Fibroblast of skin of right quadriceps (primary cell): ENCODE results near the gene TMEM201.

Source experiments
- DNase-seq: peaks from one replicate; pipeline ENCODE4 v3.0.0-alpha.2; 2013

The TMEM201 gene

GRCh38 chr1:9654834-9655723, 66.4 kb downstream of the TMEM201 start:
- DNase-seq = no peak

DNA sequence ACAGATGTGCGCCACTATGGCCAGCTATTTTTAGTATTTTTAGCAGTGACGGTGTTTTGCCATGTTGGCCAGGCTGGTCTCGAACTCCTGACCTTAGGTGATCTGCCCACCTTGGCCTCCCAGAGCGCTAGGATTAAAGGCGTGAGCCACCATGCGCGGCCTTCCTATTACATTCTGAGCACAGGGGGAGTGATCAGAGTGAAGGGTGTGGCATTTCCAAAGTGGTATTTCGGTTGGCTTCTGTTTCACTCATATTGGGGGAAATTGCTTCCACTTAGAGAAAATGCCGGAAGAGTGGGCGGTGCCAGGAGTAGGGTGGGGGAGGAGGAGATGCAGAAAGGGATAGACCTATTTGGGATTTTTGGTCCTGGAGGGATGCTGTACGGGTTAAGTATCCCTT, 67.1 kb downstream of the TMEM201 start:
- no peak for DNase-seq

- DNase-seq = no peak
These were observed 68.9 kb downstream of the TMEM201 start for GRCh38 chr1:9657521-9658032.

GRCh38 chr1:9658199-9658598, 69.5 kb downstream of the TMEM201 start:
- no peak for DNase-seq

- DNase-seq = peak; percentile 89
These were observed 70.6 kb downstream of the TMEM201 start for GRCh38 chr1:9659328-9659727.

DNA sequence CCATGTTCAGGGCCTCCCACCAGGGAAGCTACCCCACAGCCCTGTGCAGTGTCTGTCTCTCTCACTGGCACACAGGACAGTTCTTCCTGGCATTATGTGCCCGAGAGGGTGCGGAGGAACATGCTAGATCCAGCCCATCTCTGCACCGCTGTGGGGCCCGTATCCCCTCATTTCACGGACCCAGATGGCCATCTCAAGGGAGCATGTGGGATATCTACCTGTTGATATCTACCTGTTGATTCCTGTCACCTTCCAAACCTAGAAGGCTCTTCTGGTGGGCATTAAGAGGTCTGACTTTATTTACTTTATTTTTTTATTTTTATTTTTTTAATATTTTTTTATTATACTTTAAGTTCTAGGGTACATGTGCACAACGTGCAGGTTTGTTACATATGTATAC, 74.5 kb downstream of the TMEM201 start:
- DNase-seq = no peak
